CD8-positive, alpha-beta memory T cell (primary cell): ENCODE data around the gene COG1. TPM values are rescaled to one million over a fixed set of nuclear protein-coding genes. Genes with fewer than 3 reads are reported as not detected.

ENCODE experiments used
- CTCF ChIA-PET: fragments of 350-600 bp; sonication (Branson Sonifier 250); formaldehyde crosslinking; loops from one replicate; lab custom pipeline; 2021; ENCODE audit warnings: antibody characterized with exemption; lab: Charles Lee
- POLR2A ChIA-PET: fragments of 350-600 bp; sonication (Branson Sonifier 250); formaldehyde crosslinking; loops from one replicate; lab custom pipeline; 2021; ENCODE audit warnings: antibody characterized with exemption; lab: Charles Lee
- DNase-seq, 5 donors: peaks; one replicate each; pipeline versions ENCODE4 v3.0.0 to v3.0.0-alpha.2; 2020 to 2022; ENCODE audit warnings: mixed read lengths in 1 of 5
- H3K27ac ChIP-seq: one replicate; pipeline ENCODE4 v1.7.0; 2013; ENCODE audit warnings: low read depth, mild to moderate bottlenecking, low read length, moderate library complexity
- H3K27me3 ChIP-seq: 2 replicates; pipeline ENCODE4 v1.7.0; 2013; ENCODE audit warnings: low read length, mild to moderate bottlenecking; ENCODE audit not compliant: insufficient read depth, poor library complexity, severe bottlenecking
- H3K36me3 ChIP-seq: 2 replicates; pipeline ENCODE4 v1.7.0; 2013; ENCODE audit warnings: mild to moderate bottlenecking, low read length, moderate library complexity; ENCODE audit not compliant: insufficient read depth
- H3K4me1 ChIP-seq: 2 replicates; pipeline ENCODE4 v1.7.0; 2013; ENCODE audit warnings: mild to moderate bottlenecking, low read length, moderate library complexity; ENCODE audit not compliant: insufficient read depth
- H3K4me3 ChIP-seq: 2 replicates; pipeline ENCODE4 v1.7.0; 2013; ENCODE audit warnings: mild to moderate bottlenecking, low read length
- H3K9me3 ChIP-seq: 2 replicates; pipeline ENCODE4 v1.7.0; 2013; ENCODE audit warnings: mild to moderate bottlenecking, low read length
- H3K27ac Mint-ChIP-seq, 8 donors: one replicate each; pipeline ENCODE4 v1.8.0; 2020 to 2021; ENCODE audit warnings: mixed read lengths in 8 of 8, mild to moderate bottlenecking in 6 of 8, inconsistent platforms in 3 of 8, moderate library complexity in 3 of 8
- H3K27me3 Mint-ChIP-seq, 2 donors: one replicate each; pipeline ENCODE4 v1.8.0; 2020 to 2021; ENCODE audit warnings: mixed read lengths in 2 of 2, mild to moderate bottlenecking in 1 of 2, moderate library complexity in 1 of 2
- H3K36me3 Mint-ChIP-seq, 3 donors: one replicate each; pipeline ENCODE4 v1.8.0; 2020 to 2021; ENCODE audit warnings: mixed read lengths in 3 of 3, inconsistent platforms in 1 of 3, mild to moderate bottlenecking in 1 of 3
- H3K4me1 Mint-ChIP-seq, 3 donors: one replicate each; pipeline ENCODE4 v1.8.0; 2020 to 2021; ENCODE audit warnings: mixed read lengths in 3 of 3, inconsistent platforms in 1 of 3, mild to moderate bottlenecking in 1 of 3
- H3K4me3 Mint-ChIP-seq, 7 donors: one replicate each; pipeline ENCODE4 v1.8.0; 2020 to 2021; ENCODE audit warnings: mixed read lengths in 7 of 7, mild to moderate bottlenecking in 6 of 7, moderate library complexity in 4 of 7, inconsistent platforms in 2 of 7
- H3K9me3 Mint-ChIP-seq, 5 donors: one replicate each; pipeline ENCODE4 v1.8.0; 2020 to 2022; ENCODE audit warnings: mixed read lengths in 5 of 5, mild to moderate bottlenecking in 3 of 5, moderate library complexity in 2 of 5, inconsistent platforms in 1 of 5
- polyA plus RNA-seq: library from polyadenylated mRNA; unstranded; fragments of 300-500 nt; fragmentation: Illumina TruSeq; gene quantifications from one replicate; pipeline ENCODE4 v1.2.3, GENCODE V29; 2021
- total RNA-seq, 2 experiments: library from RNA; stranded (reverse); gene quantifications; one replicate each; pipeline ENCODE4 v1.2.3, GENCODE V29; 2021

The COG1 gene
- total and polyA plus RNA-seq, 3 experiments from 2014 or later = 24.0 to 26.5 (median 24.6) TPM

GRCh38 chr17:73151916-73152632, 40.8 kb upstream of the COG1 start:
- peaks cover 0 to 4% (median 0%) of the 10 kb centered on the region in 3 donors for H3K36me3 Mint-ChIP-seq
- Histone ChIP-seq H3K36me3 (no peaks in the 10 kb centered on the region), H3K4me1 (no peaks in the 10 kb centered on the region), H3K9me3 (no peaks in the 10 kb centered on the region), H3K4me3 (no peak overlapping the region), H3K27me3 (no peaks in the 10 kb centered on the region), H3K27ac (no peak overlapping the region)
- ChIA-PET POLR2A (no interaction called here), CTCF (interaction anchor here (1.7 kb wide), 1 partner anchor 592 kb away, joined by 4 read pairs; no protein-coding TSS in a partner anchor)
- no peak for DNase-seq
- peaks cover 18 to 23% of the 10 kb centered on the region in 2 donors for H3K27me3 Mint-ChIP-seq
- no peak overlapping the region for H3K27ac Mint-ChIP-seq
- H3K4me1 Mint-ChIP-seq = peaks cover 2 to 13% (median 4%) of the 10 kb centered on the region in 3 donors
- peaks cover 0 to 7% (median 0%) of the 10 kb centered on the region in 5 donors for H3K9me3 Mint-ChIP-seq
- H3K4me3 Mint-ChIP-seq = no peak overlapping the region

- ChIA-PET CTCF (interaction anchor here (0.6 to 3.6 kb wide), 5 partner anchors 9 to 596 kb away, joined by 3 to 45 read pairs (median 5); partner anchors contain the start of gene SSTR2), POLR2A (no interaction called here)
- no peak for DNase-seq
- H3K27me3 Mint-ChIP-seq = peaks cover 21 to 27% of the 10 kb centered on the region in 2 donors
- H3K36me3 ChIP-seq = no peaks in the 10 kb centered on the region
- no peak overlapping the region for H3K27ac ChIP-seq
- peak overlapping the region in 1 of 8 donors; percentile 73 for H3K27ac Mint-ChIP-seq
- H3K4me1 ChIP-seq = no peaks in the 10 kb centered on the region
- no peaks in the 10 kb centered on the region for H3K27me3 ChIP-seq
- peaks cover 0 to 4% (median 0%) of the 10 kb centered on the region in 3 donors for H3K36me3 Mint-ChIP-seq
- H3K4me3 ChIP-seq = no peak overlapping the region
- no peaks in the 10 kb centered on the region for H3K9me3 ChIP-seq
- peak overlapping the region in 1 of 7 donors; percentile 75 for H3K4me3 Mint-ChIP-seq
- peaks cover 2 to 13% (median 4%) of the 10 kb centered on the region in 3 donors for H3K4me1 Mint-ChIP-seq
- H3K9me3 Mint-ChIP-seq = peaks cover 0 to 4% (median 0%) of the 10 kb centered on the region in 5 donors
Measured at GRCh38 chr17:73155410-73156165, 37.3 kb upstream of the COG1 start.

- peak; percentile 21 to 58 (median 32) for DNase-seq
- Mint-ChIP-seq H3K27ac (peak overlapping the region in 1 of 8 donors; percentile 73), H3K9me3 (peaks cover 0 to 2% (median 0%) of the 10 kb centered on the region in 5 donors), H3K4me3 (peak overlapping the region in 1 of 7 donors; percentile 75), H3K36me3 (peaks cover 0 to 4% (median 0%) of the 10 kb centered on the region in 3 donors), H3K4me1 (peaks cover 2 to 13% (median 4%) of the 10 kb centered on the region in 3 donors), H3K27me3 (peaks cover 19 to 30% of the 10 kb centered on the region in 2 donors)
- no peaks in the 10 kb centered on the region for H3K4me1 ChIP-seq
- H3K9me3 ChIP-seq = no peaks in the 10 kb centered on the region
- POLR2A ChIA-PET = no interaction called here
- H3K27ac ChIP-seq = no peak overlapping the region
- no peaks in the 10 kb centered on the region for H3K27me3 ChIP-seq
- CTCF ChIA-PET = interaction anchor here (0.6 to 3.6 kb wide), 7 partner anchors 8 to 600 kb away, joined by 3 to 45 read pairs (median 5); partner anchors contain the start of gene SSTR2
- no peak overlapping the region for H3K4me3 ChIP-seq
- no peaks in the 10 kb centered on the region for H3K36me3 ChIP-seq
Measured at GRCh38 chr17:73156166-73156840, 36.6 kb upstream of the COG1 start.

GRCh38 chr17:73156887-73157520, 35.9 kb upstream of the COG1 start:
- H3K27ac ChIP-seq = no peak overlapping the region
- Mint-ChIP-seq H3K9me3 (no peaks in the 10 kb centered on the region), H3K27me3 (peaks cover 21 to 31% of the 10 kb centered on the region in 2 donors), H3K27ac (no peak overlapping the region), H3K4me1 (peaks cover 2 to 13% (median 4%) of the 10 kb centered on the region in 3 donors), H3K36me3 (peaks cover 0 to 4% (median 0%) of the 10 kb centered on the region in 3 donors), H3K4me3 (no peak overlapping the region)
- no peak for DNase-seq
- CTCF ChIA-PET = interaction anchor here (1.2 to 3.6 kb wide), 6 partner anchors 8 to 600 kb away, joined by 4 to 45 read pairs (median 5); partner anchors contain the start of gene SSTR2
- no peaks in the 10 kb centered on the region for H3K4me1 ChIP-seq
- no peaks in the 10 kb centered on the region for H3K36me3 ChIP-seq
- H3K9me3 ChIP-seq = no peaks in the 10 kb centered on the region
- no peaks in the 10 kb centered on the region for H3K27me3 ChIP-seq
- no peak overlapping the region for H3K4me3 ChIP-seq
- POLR2A ChIA-PET = no interaction called here

- Mint-ChIP-seq H3K4me3 (no peak overlapping the region), H3K27ac (no peak overlapping the region), H3K27me3 (peaks cover 21 to 28% of the 10 kb centered on the region in 2 donors), H3K4me1 (peaks cover 2 to 9% (median 4%) of the 10 kb centered on the region in 3 donors), H3K9me3 (no peaks in the 10 kb centered on the region), H3K36me3 (peaks cover 0 to 1% (median 0%) of the 10 kb centered on the region in 3 donors)
- ChIA-PET POLR2A (no interaction called here), CTCF (interaction anchor here (1.2 to 3.6 kb wide), 3 partner anchors 431 to 601 kb away, joined by 5 to 45 read pairs (median 5); no protein-coding TSS in a partner anchor)
- Histone ChIP-seq H3K9me3 (no peaks in the 10 kb centered on the region), H3K4me3 (no peak overlapping the region), H3K4me1 (no peaks in the 10 kb centered on the region), H3K36me3 (no peaks in the 10 kb centered on the region), H3K27me3 (no peaks in the 10 kb centered on the region), H3K27ac (no peak overlapping the region)
- DNase-seq = no peak
Measured at GRCh38 chr17:73157521-73157890, 35.3 kb upstream of the COG1 start.

- Mint-ChIP-seq H3K27me3 (peaks cover 28 to 33% of the 10 kb centered on the region in 2 donors), H3K27ac (no peak overlapping the region), H3K9me3 (no peaks in the 10 kb centered on the region), H3K4me3 (no peak overlapping the region), H3K36me3 (no peaks in the 10 kb centered on the region), H3K4me1 (peaks cover 2 to 9% (median 4%) of the 10 kb centered on the region in 3 donors)
- no peaks in the 10 kb centered on the region for H3K9me3 ChIP-seq
- H3K4me3 ChIP-seq = no peak overlapping the region
- no peaks in the 10 kb centered on the region for H3K27me3 ChIP-seq
- no peaks in the 10 kb centered on the region for H3K36me3 ChIP-seq
- POLR2A ChIA-PET = no interaction called here
- DNase-seq = no peak
- H3K27ac ChIP-seq = no peak overlapping the region
- CTCF ChIA-PET = no interaction called here
- no peaks in the 10 kb centered on the region for H3K4me1 ChIP-seq
Measured at GRCh38 chr17:73158133-73158532, 34.7 kb upstream of the COG1 start.

- peaks cover 45 to 56% of the 10 kb centered on the region in 2 donors for H3K27me3 Mint-ChIP-seq
Measured at GRCh38 chr17:73160980-73161630, 31.8 kb upstream of the COG1 start.

More at GRCh38 chr17:73160980-73161630, 31.8 kb upstream of the COG1 start:
- Histone ChIP-seq H3K4me1 (peaks cover 11% of the 10 kb centered on the region), H3K9me3 (no peaks in the 10 kb centered on the region), H3K27me3 (peaks cover 11% of the 10 kb centered on the region), H3K4me3 (no peak overlapping the region), H3K27ac (no peak overlapping the region), H3K36me3 (no peaks in the 10 kb centered on the region)
- ChIA-PET CTCF (no interaction called here), POLR2A (no interaction called here)
- H3K27ac Mint-ChIP-seq = no peak overlapping the region
- no peak overlapping the region for H3K4me3 Mint-ChIP-seq
- no peaks in the 10 kb centered on the region for H3K36me3 Mint-ChIP-seq
- no peak for DNase-seq
- H3K4me1 Mint-ChIP-seq = peaks cover 5 to 19% (median 17%) of the 10 kb centered on the region in 3 donors
- no peaks in the 10 kb centered on the region for H3K9me3 Mint-ChIP-seq
